H1 (cell line): ENCODE results near the gene EPHB3. TPM values are rescaled to one million over a fixed set of nuclear protein-coding genes. Genes with fewer than 3 reads are reported as not detected.

ENCODE experiments used
- BACH1 ChIP-seq: IDR thresholded peaks from 2 replicates; pipeline ENCODE4 v1.6.1; 2012; ENCODE audit warnings: low read length, improper control_type of control experiment
- CBX5 ChIP-seq: fragments of 300-800, 300-1000 bp; sonication (generic); IDR thresholded peaks from 2 replicates; pipeline ENCODE4 v1.7.1; 2016; ENCODE audit warnings: antibody characterized with exemption, low read length, low read depth
- CBX8 ChIP-seq: fragments of 300-800, 300-1000 bp; sonication (generic); IDR thresholded peaks from 2 replicates; pipeline ENCODE4 v1.7.1; 2016; ENCODE audit warnings: low read depth, low read length, borderline replicate concordance
- CHD1 ChIP-seq: IDR thresholded peaks from 2 replicates; pipeline ENCODE4 v1.6.1; 2012; ENCODE audit warnings: low read depth, low read length, improper control_type of control experiment
- CREB1 ChIP-seq: IDR thresholded peaks from 2 replicates; pipeline ENCODE4 v1.6.1; 2012; ENCODE audit warnings: inconsistent platforms
- CTBP2 ChIP-seq: IDR thresholded peaks from 2 replicates; pipeline ENCODE4 v1.7.0; 2011; ENCODE audit warnings: borderline replicate concordance, mild to moderate bottlenecking, moderate library complexity, mixed read lengths, low read length; ENCODE audit not compliant: insufficient read depth, insufficient read length
- EGR1 ChIP-seq: IDR thresholded peaks from 2 replicates; pipeline ENCODE4 v1.6.1; 2011; ENCODE audit warnings: low read depth, low read length, borderline replicate concordance
- EP300 ChIP-seq, 2 experiments: IDR thresholded peaks; 1 replicate in 1 of 2; 2 replicates in 1 of 2; pipeline ENCODE4 v1.6.1; 2011 to 2012; ENCODE audit warnings: low read depth in 2 of 2, low read length in 2 of 2, mild to moderate bottlenecking in 2 of 2, borderline replicate concordance in 1 of 2, inconsistent platforms in 1 of 2, moderate library complexity in 1 of 2
- GTF2F1 ChIP-seq: IDR thresholded peaks from 2 replicates; pipeline ENCODE4 v1.6.1; 2012; ENCODE audit warnings: low read depth, low read length, improper control_type of control experiment, borderline replicate concordance
- HDAC6 ChIP-seq: IDR thresholded peaks from one replicate; pipeline ENCODE4 v1.7.1; 2012; ENCODE audit warnings: low read depth, mild to moderate bottlenecking, inconsistent platforms, low read length, moderate library complexity
- JUN ChIP-seq: IDR thresholded peaks from 2 replicates; pipeline ENCODE4 v1.6.1; 2011; ENCODE audit warnings: low read depth, mild to moderate bottlenecking, improper control_type of control experiment, low read length
- KDM4A ChIP-seq: IDR thresholded peaks from one replicate; pipeline ENCODE4 v1.7.1; 2012; ENCODE audit warnings: low read depth, mild to moderate bottlenecking, moderate library complexity, low read length, inconsistent platforms; ENCODE audit not compliant: severe bottlenecking
- NRF1 ChIP-seq: IDR thresholded peaks from 2 replicates; pipeline ENCODE4 v1.6.1; 2011; ENCODE audit warnings: mild to moderate bottlenecking, low read depth, low read length, improper control_type of control experiment
- PHF8 ChIP-seq: fragments of 200-600 bp; sonication (generic); conservative IDR thresholded peaks from 2 replicates; pipeline ENCODE4 v1.7.1; 2012; ENCODE audit warnings: low read depth, mild to moderate bottlenecking, inconsistent platforms, low read length, moderate library complexity
- POLR2A ChIP-seq, 2 experiments: IDR thresholded peaks; 1 replicate in 1 of 2; 2 replicates in 1 of 2; pipeline ENCODE4 v1.6.1; 2011; ENCODE audit warnings: low read depth in 2 of 2, low read length in 2 of 2, mild to moderate bottlenecking in 2 of 2; ENCODE audit errors: control extremely low read depth in 1 of 2
- POLR2AphosphoS5 ChIP-seq: IDR thresholded peaks from 2 replicates; pipeline ENCODE4 v1.6.1; 2011; ENCODE audit warnings: low read depth, low read length
- RNF2 ChIP-seq: fragments of 200-900, 300-1000 bp; sonication (generic); IDR thresholded peaks from 2 replicates; pipeline ENCODE4 v1.7.1; 2016; ENCODE audit warnings: borderline replicate concordance, low read depth, mild to moderate bottlenecking, antibody characterized with exemption, low read length; ENCODE audit not compliant: poor library complexity, severe bottlenecking; ENCODE audit errors: missing control alignments
- SIX5 ChIP-seq: IDR thresholded peaks from 2 replicates; pipeline ENCODE4 v1.6.1; 2011; ENCODE audit warnings: mild to moderate bottlenecking, low read depth, low read length
- SRF ChIP-seq: IDR thresholded peaks from 2 replicates; pipeline ENCODE4 v1.6.1; 2011; ENCODE audit warnings: mild to moderate bottlenecking, low read depth, low read length, moderate library complexity
- TAF1 ChIP-seq: IDR thresholded peaks from 2 replicates; pipeline ENCODE4 v1.6.1; 2011; ENCODE audit warnings: mild to moderate bottlenecking, low read depth, low read length
- TBP ChIP-seq: IDR thresholded peaks from 2 replicates; pipeline ENCODE4 v1.6.1; 2011; ENCODE audit warnings: low read depth, low read length, improper control_type of control experiment
- TCF12 ChIP-seq: IDR thresholded peaks from 2 replicates; pipeline ENCODE4 v1.6.1; 2011; ENCODE audit warnings: low read depth, mild to moderate bottlenecking, low read length
- TEAD4 ChIP-seq: IDR thresholded peaks from 2 replicates; pipeline ENCODE4 v1.6.1; 2012; ENCODE audit warnings: low read depth, low read length, inconsistent platforms, mixed read lengths
- ZNF274 ChIP-seq: IDR thresholded peaks from 2 replicates; pipeline ENCODE4 v1.7.0; 2012; ENCODE audit warnings: low read length, borderline replicate concordance; ENCODE audit errors: extremely low read depth
- polyA plus RNA-seq, 7 experiments: library from polyadenylated mRNA; depleted of rRNA in 3 of 7; stranded (reverse) in 5 of 7; unstranded in 2 of 7; fragments of >200 nt in 5 of 7; fragments of 200-250 nt in 2 of 7; gene quantifications; 1 replicate in 5 of 7; 2 replicates in 1 of 7; 4 replicates in 1 of 7; pipeline versions ENCODE4 v1.2.1 to v1.2.3, GENCODE V29; 2011 to 2013; ENCODE audit warnings: missing spikeins in 2 of 7, mixed read lengths in 2 of 7
- total RNA-seq: library from RNA; stranded (reverse); fragmentation: NEBNext Ultra II Directional; extraction: Animal tissue kit (Norgen Biotek cat#: 25700); gene quantifications from 2 replicates; pipeline ENCODE4 v1.2.1, GENCODE V29; 2021

Gene EPHB3
- total and polyA plus RNA-seq, 2 of the 8 experiments (the other 6 are each of a cell fraction or from before 2014, with no cell fraction given): 0.41 to 0.91 TPM

DNA sequence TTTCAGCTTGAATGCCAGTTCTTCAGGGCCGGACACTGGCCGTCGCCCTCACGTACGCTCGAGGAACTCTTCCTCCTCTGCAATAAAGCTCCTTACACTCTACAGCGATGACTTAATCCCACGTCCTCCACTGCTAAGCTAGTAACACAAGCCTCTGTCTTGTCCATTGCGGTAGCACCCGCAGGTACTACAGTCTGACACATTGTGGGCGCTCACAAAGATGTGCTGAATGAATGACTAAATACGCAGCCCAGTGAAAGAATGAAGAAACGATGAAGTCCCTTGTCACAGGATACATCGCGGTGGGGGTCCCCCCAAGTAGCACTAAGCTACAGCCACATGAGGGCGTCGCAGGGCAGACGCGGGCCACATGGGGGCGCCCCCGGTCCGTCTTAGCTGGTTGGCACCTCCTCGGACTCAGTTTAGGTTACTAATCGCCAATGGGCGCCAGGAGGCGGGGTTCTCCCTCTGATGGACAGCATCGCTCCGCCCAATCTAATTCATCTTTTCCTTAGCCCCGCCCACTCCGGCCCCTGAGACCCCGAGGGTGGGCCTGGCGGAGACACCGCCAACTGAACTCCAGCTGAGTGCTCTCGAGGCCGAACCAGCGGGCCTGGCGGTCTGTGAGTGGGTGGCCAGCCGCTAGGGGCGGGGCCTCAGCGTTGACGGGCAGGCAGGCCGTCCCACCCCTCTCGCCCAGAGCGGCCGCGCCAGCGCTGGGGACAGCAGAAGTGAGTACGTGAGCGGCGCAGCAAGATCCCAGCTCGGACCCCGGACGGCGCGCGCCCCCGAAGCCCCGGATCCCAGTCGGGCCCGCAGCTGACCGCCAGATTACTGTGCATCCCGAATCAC, at the start of gene EPHB3 (continued):
- TF ChIP-seq CHD1 (no peak), NRF1 (no peak), TCF12 (0 out of 2 replicates have a peak, but pooled peaks have one; percentile 38), EP300 (IDR thresholded peaks at IDR 0.05; ENCODE audit: borderline replicate concordance in 1 of 2, low read depth in 2 of 2, low read length in 2 of 2) (no peak), CBX8 (no peak), KDM4A (no peak), TAF1 (peak; percentile 91), ZNF274 (no peak), GTF2F1 (no peak), JUN (no peak), TEAD4 (no peak), EGR1 (peak; percentile 50; the same call in 1 of the 2 replicates), CBX5 (no peak), PHF8 (no peak), BACH1 (no peak), SIX5 (no peak), CTBP2 (no peak), TBP (peak; percentile 93), RNF2 (no peak), SRF (no peak), POLR2AphosphoS5 (peak; percentile 19; the same call in 1 of the 2 replicates), POLR2A (IDR thresholded peaks at IDR 0.05; ENCODE audit: control extremely low read depth in 1 of 2, low read depth in 2 of 2, low read length in 2 of 2) (0 out of 3 replicates have a peak, but pooled peaks of 1 of the 2 experiments have one; percentile 46), CREB1 (no peak), HDAC6 (no peak)
